ENCODE results near the gene C17orf107. TPM values are rescaled to one million over a fixed set of nuclear protein-coding genes. Genes with fewer than 3 reads are reported as not detected.

C17orf107 gene
- total RNA-seq, 4 donors from 2014 or later: 0.38 to 2.2 (median 0.87) TPM

DNA sequence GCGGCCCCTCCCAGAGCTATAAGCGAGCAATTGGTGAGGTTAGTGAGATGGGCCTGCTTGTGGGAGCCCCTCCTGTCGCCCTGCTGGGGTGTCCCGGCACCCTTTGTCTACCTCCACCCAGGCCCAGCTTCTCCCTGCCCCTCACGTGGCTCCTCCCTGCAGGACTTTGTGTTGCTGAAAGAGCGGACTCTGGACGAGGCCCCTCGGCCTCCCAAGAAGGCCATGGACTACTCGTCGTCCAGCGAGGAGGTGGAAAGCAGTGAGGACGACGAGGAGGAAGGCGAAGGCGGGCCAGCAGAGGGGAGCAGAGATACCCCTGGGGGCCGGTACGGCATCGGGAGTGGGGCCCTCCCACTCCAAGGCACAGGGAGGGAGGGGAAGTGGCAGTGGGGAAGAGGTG lies 6.1 kb upstream of the C17orf107 start:
- TF ChIP-seq, protein P1, sequence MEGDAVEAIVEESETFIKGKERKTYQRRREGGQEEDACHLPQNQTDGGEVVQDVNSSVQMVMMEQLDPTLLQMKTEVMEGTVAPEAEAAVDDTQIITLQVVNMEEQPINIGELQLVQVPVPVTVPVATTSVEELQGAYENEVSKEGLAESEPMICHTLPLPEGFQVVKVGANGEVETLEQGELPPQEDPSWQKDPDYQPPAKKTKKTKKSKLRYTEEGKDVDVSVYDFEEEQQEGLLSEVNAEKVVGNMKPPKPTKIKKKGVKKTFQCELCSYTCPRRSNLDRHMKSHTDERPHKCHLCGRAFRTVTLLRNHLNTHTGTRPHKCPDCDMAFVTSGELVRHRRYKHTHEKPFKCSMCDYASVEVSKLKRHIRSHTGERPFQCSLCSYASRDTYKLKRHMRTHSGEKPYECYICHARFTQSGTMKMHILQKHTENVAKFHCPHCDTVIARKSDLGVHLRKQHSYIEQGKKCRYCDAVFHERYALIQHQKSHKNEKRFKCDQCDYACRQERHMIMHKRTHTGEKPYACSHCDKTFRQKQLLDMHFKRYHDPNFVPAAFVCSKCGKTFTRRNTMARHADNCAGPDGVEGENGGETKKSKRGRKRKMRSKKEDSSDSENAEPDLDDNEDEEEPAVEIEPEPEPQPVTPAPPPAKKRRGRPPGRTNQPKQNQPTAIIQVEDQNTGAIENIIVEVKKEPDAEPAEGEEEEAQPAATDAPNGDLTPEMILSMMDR (IDR thresholded peaks at IDR 0.05; ENCODE audit: low read depth): no peak

DNA sequence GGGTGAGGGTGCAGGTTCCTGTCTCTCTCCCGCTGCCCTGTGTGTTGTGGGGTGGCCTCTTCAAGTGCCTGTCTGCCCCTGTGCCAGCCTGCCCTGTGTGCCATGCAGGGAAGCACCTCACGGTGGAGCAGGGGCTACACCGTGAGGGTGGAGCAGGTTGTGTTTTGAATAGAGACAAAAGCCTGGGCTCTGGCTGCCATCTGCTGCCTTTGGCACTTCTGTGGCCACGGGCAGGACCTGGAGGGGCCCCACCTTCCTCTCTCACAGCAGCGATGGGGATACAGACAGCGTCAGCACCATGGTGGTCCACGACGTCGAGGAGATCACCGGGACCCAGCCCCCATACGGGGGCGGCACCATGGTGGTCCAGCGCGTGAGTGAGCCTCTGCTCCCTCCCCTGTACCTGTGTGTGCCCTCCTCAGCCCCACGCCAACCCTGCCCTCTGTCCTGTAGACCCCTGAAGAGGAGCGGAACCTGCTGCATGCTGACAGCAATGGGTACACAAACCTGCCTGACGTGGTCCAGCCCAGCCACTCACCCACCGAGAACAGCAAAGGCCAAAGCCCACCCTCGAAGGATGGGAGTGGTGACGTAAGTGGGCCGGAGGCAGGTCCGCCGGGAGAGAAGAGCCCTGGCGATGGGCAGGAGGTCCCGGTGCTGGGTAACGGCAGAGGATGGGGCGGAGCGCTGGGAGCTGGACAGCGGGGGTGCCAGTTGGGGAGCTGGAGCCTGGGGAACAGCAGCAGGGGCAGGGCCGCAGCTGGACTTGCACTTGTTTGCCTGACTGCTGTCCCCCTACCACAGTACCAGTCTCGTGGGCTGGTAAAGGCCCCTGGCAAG lies 5.4 kb upstream of the C17orf107 start:
- TF ChIP-seq, protein P1 (IDR thresholded peaks at IDR 0.05; ENCODE audit: low read depth): no peak

DNA sequence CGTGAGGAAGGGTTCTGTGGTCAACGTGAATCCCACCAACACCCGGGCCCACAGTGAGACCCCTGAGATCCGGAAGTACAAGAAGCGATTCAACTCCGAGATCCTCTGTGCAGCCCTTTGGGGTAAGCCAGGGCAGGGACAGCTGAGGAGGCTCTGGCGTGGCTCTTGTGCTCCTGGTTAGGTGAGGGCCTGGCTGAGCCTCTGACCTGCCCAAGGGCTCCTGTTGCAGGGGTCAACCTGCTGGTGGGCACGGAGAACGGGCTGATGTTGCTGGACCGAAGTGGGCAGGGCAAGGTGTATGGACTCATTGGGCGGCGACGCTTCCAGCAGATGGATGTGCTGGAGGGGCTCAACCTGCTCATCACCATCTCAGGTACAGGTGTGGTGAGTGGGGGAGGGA lies 4.2 kb upstream of the C17orf107 start:
- TF ChIP-seq, protein P1 (IDR thresholded peaks at IDR 0.05; ENCODE audit: low read depth): no peak

DNA sequence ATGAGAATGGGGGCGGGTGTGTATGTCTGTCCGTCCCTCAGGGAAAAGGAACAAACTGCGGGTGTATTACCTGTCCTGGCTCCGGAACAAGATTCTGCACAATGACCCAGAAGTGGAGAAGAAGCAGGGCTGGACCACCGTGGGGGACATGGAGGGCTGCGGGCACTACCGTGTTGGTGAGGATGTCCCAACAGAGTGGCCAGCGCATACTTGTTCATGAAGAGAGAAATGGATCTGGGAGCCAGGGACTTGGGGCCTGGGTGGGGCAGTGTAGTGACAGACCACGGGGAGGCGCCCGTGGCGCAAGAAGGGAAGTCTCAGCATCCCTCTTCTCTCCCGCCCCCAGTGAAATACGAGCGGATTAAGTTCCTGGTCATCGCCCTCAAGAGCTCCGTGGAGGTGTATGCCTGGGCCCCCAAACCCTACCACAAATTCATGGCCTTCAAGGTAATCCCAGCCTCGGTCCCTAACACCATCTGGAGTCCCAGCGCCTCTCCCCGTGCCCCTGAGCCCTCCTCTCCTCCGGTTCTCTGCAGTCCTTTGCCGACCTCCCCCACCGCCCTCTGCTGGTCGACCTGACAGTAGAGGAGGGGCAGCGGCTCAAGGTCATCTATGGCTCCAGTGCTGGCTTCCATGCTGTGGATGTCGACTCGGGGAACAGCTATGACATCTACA lies 3.5 kb upstream of the C17orf107 start:
- TF ChIP-seq, protein P1 (IDR thresholded peaks at IDR 0.05; ENCODE audit: low read depth): no peak

DNA sequence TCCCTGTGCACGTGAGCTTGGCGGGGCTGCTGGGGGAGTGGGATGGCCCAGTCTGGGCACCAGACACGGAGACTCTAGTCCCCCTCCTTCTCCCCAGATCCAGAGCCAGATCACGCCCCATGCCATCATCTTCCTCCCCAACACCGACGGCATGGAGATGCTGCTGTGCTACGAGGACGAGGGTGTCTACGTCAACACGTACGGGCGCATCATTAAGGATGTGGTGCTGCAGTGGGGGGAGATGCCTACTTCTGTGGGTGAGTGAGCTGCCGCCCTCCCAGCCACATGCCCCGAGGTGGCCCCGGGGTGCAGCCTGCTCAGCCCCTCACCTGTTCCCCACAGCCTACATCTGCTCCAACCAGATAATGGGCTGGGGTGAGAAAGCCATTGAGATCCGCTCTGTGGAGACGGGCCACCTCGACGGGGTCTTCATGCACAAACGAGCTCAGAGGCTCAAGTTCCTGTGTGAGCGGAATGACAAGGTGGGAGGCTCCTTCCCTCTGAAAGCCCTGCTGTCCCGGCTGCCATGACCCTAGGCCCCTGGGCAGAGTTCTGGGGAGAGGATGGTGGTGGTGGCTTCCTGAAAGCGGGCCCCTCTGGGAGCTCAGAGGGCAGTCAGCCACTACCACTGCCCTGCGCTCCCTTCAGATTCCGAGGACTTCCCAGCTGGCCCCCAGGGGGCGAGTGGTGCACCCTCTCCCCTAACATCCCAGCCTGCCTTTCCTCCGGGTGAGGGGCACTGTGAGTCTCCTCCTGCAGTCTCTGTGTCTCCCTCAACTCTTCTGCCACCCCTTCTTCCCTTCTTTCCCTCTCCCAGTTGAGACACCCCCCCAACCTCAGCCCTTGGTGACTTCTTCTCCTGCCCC lies 2.8 kb upstream of the C17orf107 start:
- TF ChIP-seq, protein P1 (IDR thresholded peaks at IDR 0.05; ENCODE audit: low read depth): no peak

DNA sequence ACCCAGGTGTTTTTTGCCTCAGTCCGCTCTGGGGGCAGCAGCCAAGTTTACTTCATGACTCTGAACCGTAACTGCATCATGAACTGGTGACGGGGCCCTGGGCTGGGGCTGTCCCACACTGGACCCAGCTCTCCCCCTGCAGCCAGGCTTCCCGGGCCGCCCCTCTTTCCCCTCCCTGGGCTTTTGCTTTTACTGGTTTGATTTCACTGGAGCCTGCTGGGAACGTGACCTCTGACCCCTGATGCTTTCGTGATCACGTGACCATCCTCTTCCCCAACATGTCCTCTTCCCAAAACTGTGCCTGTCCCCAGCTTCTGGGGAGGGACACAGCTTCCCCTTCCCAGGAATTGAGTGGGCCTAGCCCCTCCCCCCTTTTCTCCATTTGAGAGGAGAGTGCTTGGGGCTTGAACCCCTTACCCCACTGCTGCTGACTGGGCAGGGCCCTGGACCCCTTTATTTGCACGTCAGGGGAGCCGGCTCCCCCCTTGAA lies 2.1 kb upstream of the C17orf107 start:
- TF ChIP-seq, protein P1 (IDR thresholded peaks at IDR 0.05; ENCODE audit: low read depth): no peak

All from subcutaneous adipose tissue (tissue), 4 donors.